OCI-LY1 (cell line): ENCODE results near the gene GLIPR1L2.

Experiments
- EZH2 ChIP-seq: fragments of 200-600 bp; sonication (generic), shearing (Covaris generic); IDR thresholded peaks from 2 replicates; pipeline ENCODE4 v1.8.0; 2017; ENCODE audit warnings: borderline replicate concordance, mixed run types, mild to moderate bottlenecking, antibody characterized with exemption, low read length, moderate library complexity, mixed read lengths
- TF ChIP-seq, protein P1 (sequence below): fragments of 200-600 bp; sonication (generic), shearing (Covaris generic); IDR thresholded peaks from 2 replicates; pipeline ENCODE4 v1.5.1; 2017; ENCODE audit warnings: mild to moderate bottlenecking, antibody characterized with exemption, low read length, moderate library complexity, mixed read lengths

DNA sequence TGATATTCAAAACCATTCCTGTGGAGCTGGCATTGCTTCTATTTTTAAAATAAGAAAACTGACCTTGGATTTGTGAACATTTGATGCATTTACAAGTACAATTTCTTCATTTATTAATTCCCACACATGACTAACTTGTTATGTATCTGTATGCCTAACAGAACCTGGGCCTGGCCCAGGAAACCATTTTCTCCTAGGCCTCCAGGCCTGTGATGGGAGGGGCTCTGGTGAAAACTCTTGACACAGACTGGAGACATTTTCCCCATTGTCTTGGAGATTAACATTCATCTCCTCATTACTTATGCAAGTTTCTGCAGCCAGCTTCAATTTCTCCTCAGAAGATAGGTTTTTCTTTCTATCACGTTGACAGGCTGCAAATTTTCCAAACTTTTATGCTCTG lies 42.0 kb downstream of the GLIPR1L2 start:
- TF ChIP-seq, protein P1, sequence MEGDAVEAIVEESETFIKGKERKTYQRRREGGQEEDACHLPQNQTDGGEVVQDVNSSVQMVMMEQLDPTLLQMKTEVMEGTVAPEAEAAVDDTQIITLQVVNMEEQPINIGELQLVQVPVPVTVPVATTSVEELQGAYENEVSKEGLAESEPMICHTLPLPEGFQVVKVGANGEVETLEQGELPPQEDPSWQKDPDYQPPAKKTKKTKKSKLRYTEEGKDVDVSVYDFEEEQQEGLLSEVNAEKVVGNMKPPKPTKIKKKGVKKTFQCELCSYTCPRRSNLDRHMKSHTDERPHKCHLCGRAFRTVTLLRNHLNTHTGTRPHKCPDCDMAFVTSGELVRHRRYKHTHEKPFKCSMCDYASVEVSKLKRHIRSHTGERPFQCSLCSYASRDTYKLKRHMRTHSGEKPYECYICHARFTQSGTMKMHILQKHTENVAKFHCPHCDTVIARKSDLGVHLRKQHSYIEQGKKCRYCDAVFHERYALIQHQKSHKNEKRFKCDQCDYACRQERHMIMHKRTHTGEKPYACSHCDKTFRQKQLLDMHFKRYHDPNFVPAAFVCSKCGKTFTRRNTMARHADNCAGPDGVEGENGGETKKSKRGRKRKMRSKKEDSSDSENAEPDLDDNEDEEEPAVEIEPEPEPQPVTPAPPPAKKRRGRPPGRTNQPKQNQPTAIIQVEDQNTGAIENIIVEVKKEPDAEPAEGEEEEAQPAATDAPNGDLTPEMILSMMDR, result no peak
- no peak for TF ChIP-seq EZH2
